ENCODE data around the gene DNAJB11.

DNA sequence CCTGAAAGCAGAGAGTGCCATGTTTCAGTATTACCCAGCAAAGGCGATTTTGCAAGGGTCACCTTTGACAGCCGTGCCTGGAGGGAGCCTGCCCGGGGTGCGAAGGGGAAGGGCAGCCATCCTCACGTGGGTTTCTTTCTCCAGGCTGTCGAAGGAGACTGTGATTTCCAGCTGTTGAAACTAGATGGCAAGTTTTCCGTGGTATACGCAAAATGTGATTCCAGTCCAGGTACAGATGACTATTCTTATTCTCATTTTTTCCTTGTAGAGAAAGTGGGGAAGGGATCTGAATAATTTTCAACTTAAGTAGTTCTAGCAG, 45.7 kb downstream of the DNAJB11 start:
- TF ChIP-seq SUZ12 (IDR thresholded peaks at IDR 0.05; ENCODE audit: extremely low read depth, insufficient read depth, insufficient read length), result no peak
- no peak for TF ChIP-seq YY1 (IDR thresholded peaks at IDR 0.05; ENCODE audit: insufficient read depth, insufficient read length)

All from NT2/D1 (cell line).